Measurements from ENCODE around the gene GIMAP7.

GIMAP7 gene

DNA sequence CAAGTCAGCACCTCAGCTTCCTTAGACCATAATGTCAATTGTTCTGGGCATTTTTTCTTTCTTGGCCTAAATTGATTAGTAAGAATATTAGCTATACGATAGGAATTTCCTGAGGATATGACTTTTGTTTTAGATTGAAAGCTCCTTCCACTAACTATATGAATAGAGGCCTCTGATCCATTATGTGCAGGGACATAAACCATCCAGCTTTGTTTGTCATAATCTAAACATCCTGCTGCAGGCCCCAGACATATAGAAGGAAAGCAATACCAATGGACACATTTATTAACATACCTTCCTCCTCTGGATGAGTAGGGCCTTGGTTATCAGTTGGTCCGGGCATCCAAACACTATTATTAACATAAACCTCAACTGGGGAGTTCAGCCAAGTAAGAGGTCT is 48.2 kb downstream of the GIMAP7 start:
- no peaks in the 10 kb centered on the region for H3K36me3 ChIP-seq (ENCODE audit: insufficient read depth, low read length)
- H3K27me3 ChIP-seq (ENCODE audit: control insufficient read depth, insufficient read depth, low read length) = no peaks in the 10 kb centered on the region
- H3K9ac ChIP-seq (ENCODE audit: low read depth, low read length) = no peak overlapping the region
- H3K9me3 ChIP-seq (replicated peaks; ENCODE audit: low read length) = no peaks in the 10 kb centered on the region
- no peak overlapping the region for H3K4me2 ChIP-seq (ENCODE audit: low read length)
- H3K4me3 ChIP-seq (ENCODE audit: low read length) = no peak overlapping the region
- no peaks in the 10 kb centered on the region for H3K4me1 ChIP-seq (ENCODE audit: control insufficient read depth, insufficient read depth, low read length)

DNA sequence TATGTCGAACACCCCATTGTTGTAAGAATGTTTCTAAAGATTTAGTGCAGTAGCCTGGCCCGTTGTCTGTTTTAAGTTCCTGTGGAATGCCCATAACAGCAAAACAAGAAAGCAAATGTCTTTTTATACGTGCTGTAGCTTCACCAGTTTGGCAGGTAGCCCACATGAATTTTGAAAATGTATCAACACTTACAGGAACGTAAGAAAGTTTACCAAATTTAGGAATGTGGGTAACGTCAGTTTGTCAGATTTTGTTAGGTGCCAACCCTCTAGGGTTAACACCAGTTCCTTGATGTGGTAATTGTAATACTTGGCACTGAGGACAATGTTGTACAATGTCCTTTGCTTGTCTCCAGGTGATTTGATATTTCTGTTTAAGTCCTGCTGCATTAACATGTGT is 49.3 kb downstream of the GIMAP7 start:
- Histone ChIP-seq H3K9ac (ENCODE audit: low read depth, low read length) (no peak overlapping the region), H3K4me2 (ENCODE audit: low read length) (no peak overlapping the region), H3K4me1 (ENCODE audit: control insufficient read depth, insufficient read depth, low read length) (no peaks in the 10 kb centered on the region), H3K9me3 (replicated peaks; ENCODE audit: low read length) (no peaks in the 10 kb centered on the region), H3K4me3 (ENCODE audit: low read length) (no peak overlapping the region), H3K27me3 (ENCODE audit: control insufficient read depth, insufficient read depth, low read length) (no peaks in the 10 kb centered on the region), H3K36me3 (ENCODE audit: insufficient read depth, low read length) (no peaks in the 10 kb centered on the region)

DNA sequence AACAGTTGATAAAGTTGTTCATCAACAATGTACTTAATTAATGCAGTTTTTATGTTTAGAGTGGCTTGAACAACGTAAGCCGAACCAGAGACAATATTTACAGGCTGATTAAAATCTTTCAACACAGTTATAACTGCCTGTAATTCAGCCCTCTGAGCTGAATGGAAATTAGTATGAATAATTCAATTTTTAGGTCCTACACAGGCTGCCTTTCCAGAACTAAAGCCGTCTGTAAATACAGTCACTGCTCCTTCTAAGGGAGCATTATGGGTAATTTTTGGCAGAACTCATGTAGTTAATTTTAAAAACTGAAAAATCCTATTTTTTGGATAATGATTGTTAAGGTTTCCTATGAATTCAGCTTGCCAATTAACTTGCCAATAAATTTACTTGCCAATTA is 49.9 kb downstream of the GIMAP7 start:
- H3K9ac ChIP-seq (ENCODE audit: low read depth, low read length) = no peak overlapping the region

DNA sequence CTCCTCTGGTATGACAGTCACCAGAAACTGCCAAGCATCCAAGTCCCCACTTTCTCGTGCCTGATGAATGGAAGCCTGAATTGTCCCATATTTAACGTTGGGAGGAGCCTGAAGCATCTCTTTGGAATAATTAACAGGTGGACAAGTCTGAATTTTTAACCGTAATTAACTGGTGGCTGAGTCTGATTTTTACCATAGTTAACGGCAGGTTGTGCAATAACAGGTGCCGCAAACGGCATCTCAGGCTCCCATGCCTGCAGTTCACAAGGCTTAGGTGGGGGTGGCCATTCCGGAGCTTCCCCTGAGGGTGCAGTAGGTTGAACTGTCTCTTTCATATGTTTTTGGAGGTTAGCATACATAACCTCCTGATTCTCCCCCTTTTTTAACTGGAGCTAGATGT is 50.6 kb downstream of the GIMAP7 start:
- no peaks in the 10 kb centered on the region for H3K4me1 ChIP-seq (ENCODE audit: control insufficient read depth, insufficient read depth, low read length)
- no peak overlapping the region for H3K4me3 ChIP-seq (ENCODE audit: low read length)

More for the DNA sequence above, 49.9 kb downstream of the GIMAP7 start:
- H3K4me1 ChIP-seq (ENCODE audit: control insufficient read depth, insufficient read depth, low read length) = no peaks in the 10 kb centered on the region
- no peak overlapping the region for H3K4me2 ChIP-seq (ENCODE audit: low read length)
- H3K36me3 ChIP-seq (ENCODE audit: insufficient read depth, low read length) = no peaks in the 10 kb centered on the region
- no peaks in the 10 kb centered on the region for H3K9me3 ChIP-seq (replicated peaks; ENCODE audit: low read length)
- H3K27me3 ChIP-seq (ENCODE audit: control insufficient read depth, insufficient read depth, low read length) = no peaks in the 10 kb centered on the region
- no peak overlapping the region for H3K4me3 ChIP-seq (ENCODE audit: low read length)

DNA sequence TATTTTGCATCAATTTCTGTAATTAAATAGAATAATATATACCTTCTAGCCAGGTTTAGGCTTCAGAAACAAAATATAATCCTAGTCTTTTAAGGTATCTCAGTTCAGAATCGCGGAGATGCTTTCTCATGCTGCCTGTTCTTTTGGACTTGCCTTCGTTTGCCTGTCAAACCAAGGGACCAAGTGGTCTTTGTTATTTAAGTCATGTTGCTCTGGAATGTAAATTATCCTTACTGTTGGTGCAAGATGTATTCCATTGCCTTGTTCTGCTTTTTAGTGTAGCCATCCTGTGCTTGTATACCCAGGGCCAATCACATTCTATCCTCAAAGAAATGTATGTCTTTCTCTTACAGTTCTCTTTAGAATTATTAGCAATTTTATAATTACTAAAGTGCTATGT is 51.5 kb downstream of the GIMAP7 start:
- H3K9ac ChIP-seq (ENCODE audit: low read depth, low read length) = no peak overlapping the region
- H3K27me3 ChIP-seq (ENCODE audit: control insufficient read depth, insufficient read depth, low read length) = no peaks in the 10 kb centered on the region
- no peaks in the 10 kb centered on the region for H3K4me1 ChIP-seq (ENCODE audit: control insufficient read depth, insufficient read depth, low read length)
- no peak overlapping the region for H3K4me2 ChIP-seq (ENCODE audit: low read length)
- H3K9me3 ChIP-seq (replicated peaks; ENCODE audit: low read length) = peaks cover 3% of the 10 kb centered on the region
- no peaks in the 10 kb centered on the region for H3K36me3 ChIP-seq (ENCODE audit: insufficient read depth, low read length)
- no peak overlapping the region for H3K4me3 ChIP-seq (ENCODE audit: low read length)

More for the DNA sequence above, 50.6 kb downstream of the GIMAP7 start:
- H3K9me3 ChIP-seq (replicated peaks; ENCODE audit: low read length) = no peaks in the 10 kb centered on the region
- H3K27me3 ChIP-seq (ENCODE audit: control insufficient read depth, insufficient read depth, low read length) = no peaks in the 10 kb centered on the region
- H3K9ac ChIP-seq (ENCODE audit: low read depth, low read length) = no peak overlapping the region
- H3K4me2 ChIP-seq (ENCODE audit: low read length) = no peak overlapping the region
- H3K36me3 ChIP-seq (ENCODE audit: insufficient read depth, low read length) = no peaks in the 10 kb centered on the region

DNA sequence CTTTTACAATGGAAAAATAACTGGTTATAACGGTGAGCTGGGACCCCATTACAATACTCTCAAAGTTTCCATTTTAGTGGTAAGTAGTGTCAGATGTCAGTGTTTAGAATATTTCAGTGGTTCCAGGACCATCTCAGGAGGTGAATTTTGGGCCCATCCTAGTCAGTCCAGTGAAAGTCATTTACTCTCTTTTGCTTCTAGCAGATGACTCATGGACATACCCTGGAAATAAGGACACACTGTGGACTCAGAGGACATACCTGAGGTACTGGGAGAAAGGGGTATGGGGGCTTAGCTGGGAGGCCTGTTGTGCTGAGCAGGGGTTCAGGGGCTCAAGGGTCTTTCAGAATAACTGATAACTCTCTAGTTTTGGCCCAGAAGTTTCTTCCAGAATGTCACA is 51.9 kb downstream of the GIMAP7 start:
- no peak overlapping the region for H3K4me2 ChIP-seq (ENCODE audit: low read length)
- H3K36me3 ChIP-seq (ENCODE audit: insufficient read depth, low read length) = no peaks in the 10 kb centered on the region
- no peak overlapping the region for H3K4me3 ChIP-seq (ENCODE audit: low read length)
- no peaks in the 10 kb centered on the region for H3K4me1 ChIP-seq (ENCODE audit: control insufficient read depth, insufficient read depth, low read length)
- H3K27me3 ChIP-seq (ENCODE audit: control insufficient read depth, insufficient read depth, low read length) = no peaks in the 10 kb centered on the region
- no peak overlapping the region for H3K9ac ChIP-seq (ENCODE audit: low read depth, low read length)
- H3K9me3 ChIP-seq (replicated peaks; ENCODE audit: low read length) = peaks cover 3% of the 10 kb centered on the region

DNA sequence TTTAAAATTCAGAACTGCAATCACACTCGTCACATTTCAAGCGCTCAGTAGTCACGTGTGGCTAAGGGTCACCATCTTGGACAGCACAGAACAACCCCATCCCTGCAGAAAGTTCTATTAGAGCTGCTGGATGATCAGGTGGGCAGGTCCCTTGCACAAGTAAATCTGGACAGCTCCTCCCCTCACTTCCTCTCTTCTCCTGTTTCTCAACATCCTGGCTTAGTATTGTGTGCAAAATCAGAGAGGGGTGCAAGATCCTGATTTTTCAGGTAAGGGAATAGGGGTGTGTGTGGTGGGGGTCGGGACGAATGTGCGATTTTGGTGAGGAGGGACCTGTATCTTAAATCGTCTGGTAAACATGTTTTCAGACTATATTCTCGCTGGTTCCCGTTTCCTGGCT is 52.5 kb downstream of the GIMAP7 start, which contains the start of gene GIMAP4:
TSS of gene GIMAP4 (plus strand) at position 222 of the 400 bp plus-strand sequence. CDS start 2,512 bp downstream, outside the sequence.
- H3K9ac ChIP-seq (ENCODE audit: low read depth, low read length) = no peak within 1 kb of the TSS
- no peak within 1 kb of the TSS for H3K4me2 ChIP-seq (ENCODE audit: low read length)
- peaks cover 5% of the 10 kb centered on the region for H3K9me3 ChIP-seq (replicated peaks; ENCODE audit: low read length)
- H3K27me3 ChIP-seq (ENCODE audit: control insufficient read depth, insufficient read depth, low read length) = no peaks in the 10 kb centered on the region
- no peak within 1 kb of the TSS for H3K4me3 ChIP-seq (ENCODE audit: low read length)
- H3K36me3 ChIP-seq (ENCODE audit: insufficient read depth, low read length) = no peaks in the 10 kb centered on the region
- no peaks in the 10 kb centered on the region for H3K4me1 ChIP-seq (ENCODE audit: control insufficient read depth, insufficient read depth, low read length)

DNA sequence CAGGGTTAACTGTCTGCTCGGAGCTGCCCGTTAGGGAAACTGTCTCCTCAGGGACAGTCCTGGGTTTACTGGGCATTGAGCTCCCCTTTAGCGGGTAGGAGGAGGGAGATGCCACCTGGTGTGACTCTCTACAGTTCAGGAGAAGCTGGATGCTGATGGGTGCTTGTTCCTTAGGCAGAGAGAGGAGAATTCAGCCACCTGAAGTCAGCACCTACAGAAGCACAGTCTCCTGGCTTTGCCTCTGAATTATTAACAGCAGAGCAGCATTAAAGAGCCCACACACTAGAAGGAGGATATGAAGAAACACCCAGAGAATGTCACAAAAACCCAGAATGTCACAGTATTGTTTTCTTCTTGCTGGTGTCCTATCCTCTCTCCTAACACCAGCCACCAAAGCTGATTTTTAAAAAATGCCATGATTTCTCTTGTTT is 53.2 kb downstream of the GIMAP7 start:
- H3K36me3 ChIP-seq (ENCODE audit: insufficient read depth, low read length) = no peaks in the 10 kb centered on the region
- H3K4me1 ChIP-seq (ENCODE audit: control insufficient read depth, insufficient read depth, low read length) = no peaks in the 10 kb centered on the region
- H3K9me3 ChIP-seq (replicated peaks; ENCODE audit: low read length) = peaks cover 6% of the 10 kb centered on the region
- H3K4me2 ChIP-seq (ENCODE audit: low read length) = no peak overlapping the region
- no peak overlapping the region for H3K9ac ChIP-seq (ENCODE audit: low read depth, low read length)
- H3K27me3 ChIP-seq (ENCODE audit: control insufficient read depth, insufficient read depth, low read length) = no peaks in the 10 kb centered on the region
- H3K4me3 ChIP-seq (ENCODE audit: low read length) = no peak overlapping the region

DNA sequence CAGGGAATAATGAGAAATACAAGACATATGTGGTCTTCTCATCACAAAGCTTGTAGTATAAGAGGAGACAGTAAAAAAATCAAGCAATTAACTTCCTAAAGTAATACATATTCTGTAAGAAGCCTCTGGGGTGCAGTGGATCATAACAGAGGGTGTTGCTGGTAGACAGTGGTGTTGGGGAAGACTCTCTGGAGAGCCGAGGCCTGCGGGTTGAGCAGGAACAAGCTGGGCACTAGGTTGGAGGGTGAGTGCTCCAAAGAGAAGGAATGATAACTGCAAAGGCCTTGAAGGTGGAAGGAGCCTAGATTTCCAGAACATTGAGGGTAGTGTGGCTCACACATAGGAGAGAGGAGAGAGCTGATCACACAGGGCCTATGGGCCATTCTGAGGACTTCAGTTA is 54.0 kb downstream of the GIMAP7 start:
- Histone ChIP-seq H3K4me3 (ENCODE audit: low read length) (no peak overlapping the region), H3K36me3 (ENCODE audit: insufficient read depth, low read length) (no peaks in the 10 kb centered on the region), H3K4me2 (ENCODE audit: low read length) (no peak overlapping the region), H3K9ac (ENCODE audit: low read depth, low read length) (no peak overlapping the region), H3K27me3 (ENCODE audit: control insufficient read depth, insufficient read depth, low read length) (no peaks in the 10 kb centered on the region), H3K4me1 (ENCODE audit: control insufficient read depth, insufficient read depth, low read length) (no peaks in the 10 kb centered on the region), H3K9me3 (replicated peaks; ENCODE audit: low read length) (peaks cover 10% of the 10 kb centered on the region)

DNA sequence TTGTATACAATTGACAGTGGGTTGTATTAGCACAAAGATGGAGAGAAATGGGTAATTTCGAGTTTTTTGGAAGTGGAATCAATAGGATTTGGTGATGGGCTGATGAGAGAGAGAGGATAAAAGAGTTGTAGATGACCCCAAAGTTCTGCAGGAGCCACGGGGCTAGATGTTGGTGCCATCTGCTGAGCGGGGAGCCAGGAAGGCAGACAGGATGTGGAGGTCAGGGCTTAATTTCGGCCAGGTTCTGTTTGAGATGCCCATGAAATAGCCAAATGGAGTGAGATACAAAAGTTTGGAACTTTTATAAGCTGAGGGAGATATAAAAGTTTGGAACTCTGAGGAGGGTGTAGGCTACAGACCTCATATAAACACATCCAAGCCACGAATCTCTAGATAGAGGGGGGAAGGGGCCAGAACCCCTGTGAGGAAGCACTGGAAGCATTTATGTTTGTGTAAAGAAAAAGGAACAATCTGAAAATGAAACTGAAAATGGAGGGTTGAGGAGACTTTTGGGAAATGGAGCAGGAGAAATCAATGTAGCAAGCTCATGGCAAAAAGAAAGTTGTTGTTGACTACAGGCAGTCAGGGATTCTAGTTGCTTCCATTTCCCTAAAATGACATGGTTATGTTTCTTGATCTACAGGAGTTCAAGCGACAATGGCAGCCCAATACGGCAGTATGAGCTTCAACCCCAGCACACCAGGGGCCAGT is 54.7 kb downstream of the GIMAP7 start:
- H3K4me3 ChIP-seq (ENCODE audit: low read length) = no peak overlapping the region
- H3K4me1 ChIP-seq (ENCODE audit: control insufficient read depth, insufficient read depth, low read length) = no peaks in the 10 kb centered on the region
- H3K4me2 ChIP-seq (ENCODE audit: low read length) = no peak overlapping the region
- H3K9me3 ChIP-seq (replicated peaks; ENCODE audit: low read length) = peaks cover 10% of the 10 kb centered on the region
- H3K36me3 ChIP-seq (ENCODE audit: insufficient read depth, low read length) = no peaks in the 10 kb centered on the region
- no peaks in the 10 kb centered on the region for H3K27me3 ChIP-seq (ENCODE audit: control insufficient read depth, insufficient read depth, low read length)
- H3K9ac ChIP-seq (ENCODE audit: low read depth, low read length) = no peak overlapping the region
